ENCODE measurements around the gene APH1B.
"Not testable (repeated sequence)": the region's sequence is repeated elsewhere in the genome, so short reads cannot be mapped to it uniquely, and the experiment has no call there.

Gene APH1B

DNA sequence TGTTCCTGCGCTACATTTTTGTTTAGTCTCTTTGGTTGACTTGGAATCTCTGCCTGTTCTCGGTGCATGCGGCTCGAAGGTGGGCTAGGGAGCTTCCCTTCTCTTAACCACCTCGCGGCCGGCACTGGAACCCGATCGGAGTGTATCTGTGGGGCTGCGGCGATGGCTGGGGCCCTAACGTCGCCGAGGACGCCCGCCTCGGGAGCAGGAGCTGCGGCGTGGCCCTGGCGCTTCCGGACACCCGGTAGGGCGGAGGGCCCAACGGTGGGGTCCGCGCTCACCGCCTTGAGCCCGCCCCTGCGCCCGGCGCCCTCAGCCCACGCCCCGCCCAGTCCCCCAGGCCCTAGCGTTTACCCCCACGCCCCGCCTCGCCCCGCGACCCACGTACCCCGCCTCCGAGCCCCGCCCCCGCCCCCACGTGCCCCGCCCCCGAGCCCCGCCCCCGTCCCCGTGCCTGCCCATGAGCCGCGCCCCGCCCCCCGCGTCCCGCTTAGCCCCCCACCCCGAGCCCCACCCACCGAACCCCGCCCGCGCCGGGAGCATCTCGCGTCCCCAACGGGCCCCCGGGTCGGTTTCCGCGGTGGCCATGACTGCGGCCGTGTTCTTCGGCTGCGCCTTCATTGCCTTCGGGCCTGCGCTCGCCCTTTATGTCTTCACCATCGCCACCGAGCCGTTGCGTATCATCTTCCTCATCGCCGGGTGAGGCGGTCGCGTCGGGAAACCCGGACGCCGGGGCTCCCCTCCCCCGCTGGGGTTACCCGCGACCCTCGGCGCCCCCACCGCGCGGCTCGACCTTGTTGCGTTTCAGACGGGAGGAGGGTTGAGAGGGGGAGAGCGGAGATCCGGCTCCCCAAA, at the start of gene APH1B:
TSS of gene APH1B (plus strand) at position 568 of the 855 bp plus-strand sequence. CDS start at position 587, 19 bp downstream.
- DNase-seq: peak; percentile 88

DNA sequence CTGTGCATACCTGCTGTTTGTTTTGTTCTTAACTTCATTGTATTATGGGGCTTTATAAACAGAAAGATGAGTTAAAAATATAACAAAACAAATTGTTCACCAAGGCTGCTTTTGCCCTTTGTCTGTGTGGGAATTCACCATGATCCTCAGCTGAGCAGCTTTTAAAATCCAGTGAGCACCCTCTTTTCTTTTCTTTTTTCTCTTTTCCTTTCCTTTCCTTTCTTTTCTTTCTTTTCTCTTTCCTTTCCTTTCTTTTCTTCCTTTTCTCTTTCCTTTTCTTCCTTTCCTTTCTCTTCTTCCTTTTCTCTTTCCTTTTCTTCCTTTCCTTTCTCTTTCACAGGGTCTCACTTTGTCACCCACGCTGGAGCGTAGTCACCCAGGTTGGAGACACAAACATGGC, 49.7 kb upstream of the APH1B start:
- no peak for DNase-seq

DNA sequence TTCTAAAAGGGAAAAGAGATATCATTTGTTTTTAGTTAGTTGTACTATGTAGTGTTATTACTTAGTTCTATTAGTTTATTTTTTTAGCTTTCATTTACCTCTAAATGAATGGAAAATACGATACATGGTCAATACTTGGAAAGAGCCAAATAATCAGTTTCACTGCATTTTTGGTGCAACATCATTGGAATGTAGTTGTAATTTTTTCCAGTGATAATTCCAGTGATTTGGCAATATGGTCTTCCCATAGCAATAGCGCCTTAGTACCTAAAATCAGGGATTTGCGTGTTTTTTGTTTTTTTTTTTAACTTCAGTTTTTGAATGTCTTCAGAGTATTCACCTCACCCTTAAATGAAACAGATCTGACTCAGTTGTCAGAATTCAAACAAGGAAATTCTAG, 46.2 kb upstream of the APH1B start:
- no peak for DNase-seq

DNA sequence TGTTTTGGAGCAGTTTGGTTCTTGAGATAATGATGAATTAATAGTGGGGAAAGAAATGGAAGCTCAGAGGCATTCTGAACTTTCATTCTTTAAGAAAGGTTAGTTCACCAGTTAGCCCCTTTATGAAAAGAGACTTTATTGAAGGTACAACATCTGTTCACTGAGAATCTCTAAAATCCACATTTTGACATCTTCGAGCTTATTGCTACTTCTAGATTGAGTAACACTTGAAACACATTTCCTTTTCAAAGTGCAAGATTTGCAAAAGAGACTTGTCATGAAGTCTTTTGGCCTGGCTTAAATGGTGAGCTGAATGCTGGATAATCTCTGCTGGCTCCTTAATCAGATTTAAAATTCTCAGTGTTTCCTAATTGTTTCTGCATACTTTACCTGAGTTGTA, 45.7 kb upstream of the APH1B start:
- DNase-seq: no peak

DNA sequence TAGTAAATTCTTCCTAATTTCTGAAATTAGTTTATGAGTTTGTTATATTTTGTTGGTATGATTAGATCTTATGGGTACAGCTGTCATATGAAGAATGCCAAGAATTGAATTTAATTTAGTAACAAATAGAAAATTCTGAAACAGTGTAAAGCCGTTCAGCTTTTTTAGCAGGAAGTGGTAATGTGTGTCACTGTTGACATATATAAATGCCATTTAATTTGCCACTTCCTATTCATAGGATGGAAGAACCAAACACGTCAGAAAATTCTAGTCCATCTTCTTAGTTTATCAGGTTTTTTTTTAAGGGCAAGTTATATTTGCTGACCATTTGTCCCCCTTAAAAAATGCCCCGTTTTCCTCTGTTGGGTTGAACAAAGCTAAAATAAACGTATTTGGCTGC, 45.0 kb upstream of the APH1B start:
- DNase-seq: no peak

DNA sequence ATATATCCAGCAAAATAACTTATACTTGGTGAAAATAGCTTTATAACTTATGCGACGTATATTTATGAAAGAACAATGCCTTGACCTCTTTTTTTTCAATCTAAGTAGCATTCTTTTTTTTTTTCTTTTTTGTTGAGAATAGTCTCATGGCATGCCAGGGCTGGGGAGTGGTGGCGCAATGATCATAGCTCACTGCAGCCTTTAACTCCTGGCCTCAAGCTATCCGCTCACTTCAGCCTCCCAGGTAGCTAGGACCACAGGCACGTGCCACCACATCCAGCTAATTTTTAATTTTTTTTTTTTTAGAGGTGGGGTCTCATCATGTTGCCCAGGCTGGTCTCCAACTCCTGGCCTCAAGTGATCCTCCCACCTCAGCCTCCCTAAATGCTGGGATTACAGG, 44.5 kb upstream of the APH1B start:
- no peak for DNase-seq

DNA sequence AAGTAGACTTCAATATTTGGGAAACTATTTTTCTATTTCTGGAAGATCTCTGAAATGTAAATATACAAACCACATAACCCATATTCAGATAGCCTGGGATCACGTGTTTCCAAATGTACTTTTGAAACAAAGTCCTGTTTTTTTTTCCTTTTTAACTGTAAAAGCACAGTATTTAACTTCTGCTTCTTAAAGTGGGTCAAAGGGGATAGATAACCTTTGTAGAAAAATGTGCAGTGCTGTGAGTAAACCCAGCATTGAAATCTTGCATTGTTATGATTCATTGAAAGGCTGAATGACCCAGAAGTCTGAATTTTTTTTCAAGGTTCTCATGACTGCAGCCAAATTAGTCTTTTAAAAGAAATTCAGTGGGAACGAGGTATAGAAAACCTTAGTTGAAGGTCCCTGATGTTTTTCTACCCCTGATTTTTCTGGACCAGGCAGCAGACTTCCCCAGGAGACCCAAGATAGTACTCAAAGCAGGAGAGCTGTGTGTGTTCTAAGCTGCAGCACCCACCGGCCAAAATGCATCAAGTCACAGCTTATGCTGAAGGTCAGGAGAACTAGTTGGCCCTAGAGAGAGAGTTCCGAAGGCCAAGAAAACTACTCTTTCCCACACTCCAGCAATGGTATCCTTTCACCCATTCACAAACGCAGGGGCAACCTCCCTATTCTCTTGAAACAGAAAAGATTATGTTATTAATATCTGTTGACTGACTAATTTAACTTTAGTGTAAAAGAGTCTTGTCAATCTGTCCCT, 43.6 kb upstream of the APH1B start:
- DNase-seq: no peak

DNA sequence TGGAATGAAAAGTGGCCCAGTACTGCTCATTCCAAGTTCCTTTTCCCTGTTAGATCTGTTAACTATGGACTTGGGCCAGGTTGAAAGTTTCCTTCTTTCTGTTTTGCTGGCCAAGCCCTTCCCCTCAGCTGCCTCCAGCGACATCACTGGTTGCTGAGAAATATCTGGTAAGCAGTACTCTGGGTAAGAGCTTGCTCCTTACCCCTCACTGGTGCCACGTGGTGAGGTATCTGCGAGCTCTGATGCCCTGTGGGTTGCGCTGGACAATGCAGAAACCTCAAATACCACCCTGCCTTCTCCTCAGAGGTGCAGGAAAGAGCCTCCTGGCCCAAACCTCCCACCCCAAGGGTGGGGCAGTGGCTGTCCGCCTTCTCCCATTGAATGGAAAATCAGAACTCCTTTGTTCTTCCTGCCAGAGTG, 42.9 kb upstream of the APH1B start:
- DNase-seq: no peak

DNA sequence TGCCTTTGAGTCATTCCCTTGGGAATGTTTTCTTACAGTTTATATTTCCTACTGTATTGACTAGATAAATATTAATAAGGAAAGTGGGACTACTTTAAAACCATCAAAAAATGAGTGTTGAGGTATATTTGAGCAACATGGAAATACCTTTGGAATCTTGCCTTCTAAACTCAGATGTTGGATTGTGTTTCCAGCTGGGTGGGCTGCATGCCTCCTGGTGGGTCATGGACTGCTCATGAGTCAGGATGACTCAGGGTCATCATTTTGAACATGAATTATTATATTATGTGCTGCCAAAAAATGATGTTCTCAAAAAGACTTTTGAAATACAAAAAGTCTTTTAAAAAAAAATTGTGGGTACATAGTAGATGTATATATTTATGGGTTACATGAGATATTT, 41.1 kb upstream of the APH1B start:
- no peak for DNase-seq

DNA sequence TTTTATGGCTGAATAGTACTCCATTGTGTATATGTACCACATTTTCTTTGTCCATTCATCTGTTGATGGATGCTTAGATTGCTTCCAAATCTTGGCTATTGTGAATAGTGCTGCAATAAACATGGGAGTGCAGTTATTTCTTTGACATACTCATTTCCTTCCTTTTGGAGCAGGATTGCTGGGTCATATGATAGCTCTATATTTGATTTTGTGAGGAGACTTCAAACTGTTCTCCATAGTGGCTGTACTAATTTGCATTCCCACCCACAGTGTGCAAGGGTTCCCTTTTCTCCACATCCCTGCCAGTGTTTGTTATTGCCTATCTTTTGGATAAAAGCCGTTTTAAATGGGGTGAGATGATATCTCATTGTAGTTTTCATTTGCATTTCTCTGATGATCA, 40.3 kb upstream of the APH1B start:
- DNase-seq: not testable (repeated sequence)

DNA sequence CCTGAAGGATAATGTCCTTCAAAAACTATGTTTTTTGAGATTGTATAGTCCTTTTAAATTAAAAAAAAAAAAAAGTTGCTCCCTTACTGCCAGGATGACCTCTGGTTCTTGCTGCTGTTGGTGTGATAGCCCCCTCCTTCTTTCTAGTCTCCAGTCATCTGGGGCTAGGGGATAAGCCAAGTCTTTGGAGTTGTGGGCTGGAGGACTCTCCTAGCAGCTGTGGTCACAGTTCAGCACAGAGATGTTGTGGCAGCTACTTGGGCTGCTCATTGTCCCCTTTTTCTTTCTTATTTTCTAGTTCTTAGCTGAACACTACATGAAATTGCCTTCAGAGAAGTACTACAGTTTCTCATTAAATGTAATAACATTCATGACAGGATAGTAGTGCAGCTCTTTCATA, 39.2 kb upstream of the APH1B start:
- DNase-seq: no peak

DNA sequence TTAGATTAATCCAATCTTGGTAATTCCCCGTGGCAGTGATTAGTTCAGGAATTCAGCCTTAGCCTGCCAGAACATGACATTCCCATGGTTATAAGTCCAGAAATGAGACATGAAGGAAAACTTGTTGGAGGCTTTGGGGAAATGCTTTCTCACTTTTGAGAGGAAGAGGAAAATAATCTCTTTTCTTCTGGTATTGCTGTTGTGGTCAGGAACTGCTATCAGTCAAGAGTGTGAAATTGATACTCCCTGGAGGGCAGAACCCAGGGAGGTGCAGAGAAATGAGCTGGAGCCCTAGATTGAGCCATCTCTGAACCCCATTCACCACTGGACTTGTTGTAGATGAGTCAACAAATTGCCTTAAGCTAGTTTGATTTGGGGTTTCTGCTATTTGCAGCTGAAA, 38.6 kb upstream of the APH1B start:
- no peak for DNase-seq

DNA sequence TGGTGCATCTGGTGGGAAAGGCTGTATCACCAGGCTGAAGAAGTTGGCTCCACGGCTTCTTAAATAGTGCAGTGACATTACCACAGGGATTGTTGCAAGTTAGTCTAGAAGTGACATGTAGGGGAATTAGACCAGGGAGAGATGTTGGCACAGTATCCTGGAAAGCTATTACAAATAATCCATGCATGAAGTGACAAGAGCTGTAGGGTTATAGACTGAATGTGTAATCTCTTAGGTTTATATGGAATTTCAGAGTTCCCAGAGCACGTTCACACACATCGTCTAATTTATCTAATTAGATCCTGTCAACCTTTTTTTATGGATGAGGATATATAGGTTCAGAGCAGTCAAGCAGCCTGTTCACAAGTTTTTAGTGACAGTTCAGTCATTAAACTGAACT, 37.3 kb upstream of the APH1B start:
- no peak for DNase-seq

DNA sequence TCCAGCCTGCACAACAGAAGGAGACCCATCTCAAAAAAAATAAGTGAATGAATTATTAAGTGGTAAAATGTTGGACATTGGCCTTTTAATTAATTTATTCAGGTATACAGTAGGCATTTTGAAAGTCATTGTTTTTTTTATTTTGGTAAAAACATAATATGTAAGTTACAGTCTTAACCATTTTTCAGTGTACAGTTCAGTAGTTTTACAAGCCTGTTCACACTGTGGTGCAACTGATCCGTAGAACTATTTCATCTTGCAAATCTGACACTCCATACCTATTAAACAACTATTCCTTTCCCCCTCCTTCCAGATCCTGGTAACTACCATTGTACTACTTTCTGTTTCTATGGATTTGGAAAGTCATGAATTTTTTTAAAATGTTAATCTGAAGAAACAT, 36.1 kb upstream of the APH1B start:
- DNase-seq: no peak

DNA sequence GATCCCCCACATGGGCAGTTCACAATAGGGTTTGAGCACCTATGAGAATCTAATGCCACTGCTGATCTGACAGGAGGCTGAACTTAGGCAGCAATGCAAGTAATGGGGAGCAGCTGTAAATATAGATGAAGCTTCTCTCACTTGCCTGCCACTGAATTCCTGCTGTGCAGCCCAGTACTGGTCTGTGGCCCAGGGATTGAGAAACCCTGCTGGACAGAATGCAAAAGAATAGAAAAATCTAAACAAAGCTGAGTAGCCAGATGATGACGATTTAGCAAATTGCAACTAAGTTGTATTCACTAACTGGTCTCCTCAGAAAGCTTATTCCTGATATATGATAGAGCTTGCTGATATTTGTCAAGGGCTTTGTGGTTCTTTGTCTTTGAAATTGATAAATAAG, 34.3 kb upstream of the APH1B start:
- DNase-seq: no peak

DNA sequence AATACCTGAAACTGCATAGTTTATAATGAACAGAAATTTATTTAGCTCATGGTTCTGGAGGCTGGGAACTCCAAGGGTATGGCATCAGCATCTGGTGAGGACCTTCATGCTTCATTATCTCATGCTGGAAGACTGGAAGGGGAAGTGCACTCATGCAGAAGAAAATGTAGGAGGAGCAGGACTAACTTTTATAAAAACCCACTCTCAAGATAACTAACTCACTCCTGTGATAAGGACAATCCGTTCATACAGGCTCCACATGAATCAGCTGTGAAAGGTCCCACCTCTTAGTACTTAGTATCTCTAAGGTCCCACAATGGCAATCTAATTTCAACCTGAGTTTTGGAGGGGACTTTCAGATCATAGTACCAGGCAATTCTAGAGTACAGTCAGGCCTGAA, 33.6 kb upstream of the APH1B start:
- no peak for DNase-seq

DNA sequence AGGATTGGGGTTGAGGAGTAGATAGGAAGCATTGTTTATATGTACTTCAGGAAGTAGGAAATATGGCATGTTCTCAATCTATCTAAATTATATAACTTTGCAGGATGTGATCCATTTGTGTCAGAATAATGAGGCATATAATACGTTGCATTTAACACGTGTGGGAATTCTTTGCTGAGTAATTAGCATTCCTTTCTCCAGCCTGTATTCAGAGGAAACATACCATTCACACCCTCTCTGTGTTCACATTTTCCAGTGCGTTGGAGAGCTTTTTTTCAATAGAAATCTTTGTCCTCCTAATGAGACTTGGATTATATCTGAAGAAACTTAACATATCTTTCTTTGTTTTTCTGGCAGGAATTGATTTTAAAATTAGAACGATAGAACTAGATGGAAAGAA, 33.0 kb upstream of the APH1B start:
- DNase-seq: no peak

DNA sequence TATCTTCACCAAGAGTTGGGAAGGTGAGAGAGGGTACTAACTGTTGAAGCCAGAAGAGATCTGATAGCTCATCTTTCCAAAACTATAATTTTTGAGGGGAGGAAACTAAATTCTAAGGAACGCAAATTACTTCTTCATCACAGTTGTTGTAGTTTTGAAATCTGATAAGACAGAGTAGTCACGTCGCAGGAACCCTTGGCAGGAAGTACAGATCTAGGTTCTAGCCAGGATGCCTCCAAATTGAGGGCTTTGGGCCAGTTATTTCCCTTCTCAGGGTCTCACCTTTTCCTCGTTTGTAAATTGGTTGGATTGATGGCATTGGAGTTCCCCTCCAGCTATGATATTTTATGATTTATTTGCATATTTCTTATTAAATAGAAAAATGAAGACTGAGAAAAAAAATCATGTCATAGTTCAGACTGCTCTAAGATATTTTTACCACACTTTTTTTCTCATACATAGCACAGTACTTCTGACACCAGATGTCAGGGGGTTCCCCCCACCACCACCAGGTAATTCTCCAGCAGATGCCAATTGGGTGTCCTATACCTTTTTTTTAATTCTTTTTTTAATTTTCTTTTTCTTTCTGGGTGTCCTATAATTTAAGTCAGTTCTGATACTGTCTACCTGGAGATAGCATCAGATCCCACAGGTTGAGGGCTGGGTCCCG, 32.3 kb upstream of the APH1B start:
- DNase-seq: no peak

DNA sequence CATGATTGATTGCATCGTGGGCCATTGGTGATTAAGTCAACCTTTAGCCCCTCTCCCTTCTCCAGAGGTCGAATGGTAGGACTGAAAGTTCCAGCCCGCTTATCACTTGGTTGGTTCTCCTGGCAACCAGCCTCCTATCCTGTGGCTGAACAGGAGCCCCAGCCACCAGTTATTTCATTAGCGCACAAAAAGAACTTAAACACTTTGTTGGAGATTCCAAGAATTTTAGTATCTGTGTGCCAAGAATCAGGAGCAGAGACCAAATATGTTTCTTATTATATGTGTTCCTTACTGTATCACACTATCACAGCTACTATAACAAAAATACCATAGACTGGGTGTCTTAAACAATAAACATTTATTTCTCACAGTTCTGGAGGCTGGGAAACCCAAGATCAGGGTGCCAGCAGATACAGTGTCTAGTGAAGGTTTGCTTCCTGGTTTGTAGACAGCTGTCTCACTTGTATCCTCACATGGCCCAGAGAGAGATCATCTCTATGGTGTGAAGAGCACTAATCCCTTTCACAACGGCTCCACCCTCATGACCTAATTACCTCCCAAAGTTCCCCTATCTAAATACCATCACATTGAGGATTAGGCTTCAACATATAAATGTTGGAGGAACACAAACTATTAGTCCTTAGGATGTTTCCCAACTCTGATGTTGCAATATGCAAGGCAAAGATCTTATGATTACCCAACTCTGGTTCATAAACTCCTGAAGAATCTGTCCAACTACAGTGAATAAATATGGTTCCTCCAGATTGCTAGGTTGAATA, 30.5 kb upstream of the APH1B start:
- no peak for DNase-seq

DNA sequence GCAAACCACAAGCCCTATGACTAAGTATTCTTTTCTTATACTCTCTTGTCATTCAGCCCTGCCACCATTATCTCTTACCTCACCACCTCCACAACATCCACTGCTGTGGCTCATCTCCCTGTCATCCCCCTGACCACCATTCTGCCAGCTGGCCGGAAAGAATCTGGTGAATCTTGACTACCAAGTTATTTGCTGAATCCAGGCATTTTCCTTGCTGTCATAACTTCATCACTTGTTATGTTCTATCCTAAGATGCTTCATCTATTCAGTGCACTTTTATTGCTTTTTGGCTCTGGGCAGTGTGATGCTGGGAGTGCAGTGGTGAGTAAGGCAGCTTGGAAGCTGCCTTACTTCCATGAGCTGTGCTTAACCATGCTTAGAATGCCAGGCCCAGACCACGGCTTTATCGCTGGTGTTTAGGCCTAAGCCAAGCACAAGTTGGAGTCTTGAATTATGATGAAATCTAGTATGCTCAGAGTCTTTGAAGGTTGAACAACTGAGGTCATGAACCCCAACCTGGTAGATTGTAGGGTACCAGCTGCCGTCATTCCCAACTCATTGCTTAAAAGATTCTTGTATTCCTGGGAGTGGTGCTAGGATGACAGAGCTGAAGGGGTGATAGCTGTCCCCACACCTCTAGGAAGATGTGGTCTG, 27.0 kb upstream of the APH1B start:
- no peak for DNase-seq

DNA sequence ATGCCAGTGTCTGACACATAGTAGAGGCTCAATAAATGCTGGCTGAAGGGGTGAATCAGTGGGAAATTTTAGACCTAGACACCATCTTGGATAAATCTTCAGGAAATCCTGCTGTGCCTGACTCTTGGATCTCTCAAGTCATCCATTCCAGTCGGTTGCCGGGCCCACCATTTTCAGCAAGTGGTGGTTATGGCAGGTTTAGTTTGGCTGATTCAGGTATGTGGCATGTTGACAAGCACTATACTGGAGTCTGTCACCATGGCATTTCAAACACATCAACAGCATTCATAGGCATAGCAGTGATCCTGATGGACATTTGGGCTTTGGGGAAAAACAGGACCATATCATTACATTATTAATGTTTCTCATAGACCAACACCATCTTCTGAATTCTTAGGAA, 25.7 kb upstream of the APH1B start:
- no peak for DNase-seq

DNA sequence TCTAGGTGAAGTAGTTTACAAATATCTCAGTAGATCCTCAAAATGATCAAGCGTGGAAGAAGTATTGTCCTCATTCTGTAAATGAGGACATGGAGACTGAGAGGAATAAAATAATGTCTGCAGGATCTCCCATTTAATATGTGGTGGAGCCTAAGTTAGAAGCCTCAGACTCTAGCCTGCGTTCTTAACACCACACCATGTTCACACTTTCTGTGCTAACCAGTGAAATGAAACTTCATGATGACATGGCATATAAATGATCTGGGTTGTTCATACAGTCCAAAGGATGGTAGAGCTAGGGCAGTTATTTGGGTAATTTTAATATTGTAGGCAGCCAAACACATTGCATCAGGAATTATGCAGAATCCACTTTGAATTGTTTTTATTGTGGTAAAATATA, 25.1 kb upstream of the APH1B start:
- DNase-seq: no peak

DNA sequence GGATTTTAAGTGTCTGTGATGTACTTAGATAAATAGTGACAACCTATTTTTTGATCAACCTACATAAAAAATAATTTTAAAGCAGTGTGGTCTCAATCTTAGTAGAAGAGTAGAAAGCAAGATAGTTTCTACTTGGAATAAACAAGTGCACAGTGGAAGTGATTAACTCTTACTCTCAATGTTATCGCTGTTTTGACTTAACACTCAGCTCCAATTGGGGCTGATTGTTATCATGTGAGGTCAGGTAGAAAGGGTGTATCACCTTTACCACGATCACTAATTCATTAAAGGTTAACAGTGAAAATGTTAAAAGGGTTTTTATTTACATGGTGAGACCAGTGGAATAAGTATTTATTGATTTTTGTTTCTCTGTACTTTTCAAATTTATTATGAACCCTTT, 22.4 kb upstream of the APH1B start:
- DNase-seq: no peak
